Activated naive CD8-positive, alpha-beta T cell treated with anti-CD3 and anti-CD28 coated beads, Interleukin-2, amount 10 ng/mL, durations not matched to agents 7 days and 5 days (primary cell): ENCODE measurements around the gene LETMD1. TPM values are rescaled to one million over a fixed set of nuclear protein-coding genes. Genes with fewer than 3 reads are reported as not detected.
"Not testable (repeated sequence)": the region's sequence is repeated elsewhere in the genome, so short reads cannot be mapped to it uniquely, and the experiment has no call there.

Experiments
- ATAC-seq: fragments of 150-1000 bp; cut with Tn5 transposase; one replicate; pipeline ENCODE4 v1.10.0; 2021; ENCODE audit warnings: low read depth, moderate library complexity
- POLR2A ChIA-PET: fragments of 350-600 bp; sonication (Branson Sonifier 250); formaldehyde crosslinking; loops from one replicate; lab custom pipeline; 2021; ENCODE audit warnings: antibody characterized with exemption; lab: Charles Lee
- DNase-seq: peaks from one replicate; pipeline ENCODE4 v3.0.0; 2021
- H3K27ac Mint-ChIP-seq: one replicate; pipeline ENCODE4 v1.8.0; 2022; ENCODE audit warnings: mild to moderate bottlenecking, mixed read lengths
- H3K27me3 Mint-ChIP-seq: one replicate; pipeline ENCODE4 v1.8.0; 2022; ENCODE audit warnings: mild to moderate bottlenecking, moderate library complexity, mixed read lengths
- H3K36me3 Mint-ChIP-seq: one replicate; pipeline ENCODE4 v1.8.0; 2021; ENCODE audit warnings: mild to moderate bottlenecking, mixed read lengths
- H3K4me1 Mint-ChIP-seq: one replicate; pipeline ENCODE4 v1.8.0; 2021; ENCODE audit warnings: mixed read lengths
- H3K4me3 Mint-ChIP-seq: one replicate; pipeline ENCODE4 v1.8.0; 2022; ENCODE audit warnings: mild to moderate bottlenecking, moderate library complexity, mixed read lengths
- H3K9me3 Mint-ChIP-seq: one replicate; pipeline ENCODE4 v1.8.0; 2021; ENCODE audit warnings: mixed read lengths
- total RNA-seq, 2 experiments: library from RNA; stranded (reverse); gene quantifications; one replicate each; pipeline ENCODE4 v1.2.3, GENCODE V29; 2021

The LETMD1 gene
- total RNA-seq, 2 experiments from 2014 or later, result 80.0 to 82.3 TPM

GRCh38 chr12:51070004-51070403, 21.9 kb downstream of the LETMD1 start:
- Mint-ChIP-seq H3K27me3 (no peaks in the 10 kb centered on the region), H3K36me3 (peaks cover 8% of the 10 kb centered on the region), H3K27ac (no peak overlapping the region), H3K4me3 (no peak overlapping the region), H3K9me3 (no peaks in the 10 kb centered on the region), H3K4me1 (no peaks in the 10 kb centered on the region)
- DNase-seq (no peak), ATAC-seq (no peak)
- POLR2A ChIA-PET, result no interaction called here

- Mint-ChIP-seq H3K27me3 (no peaks in the 10 kb centered on the region), H3K4me3 (no peak overlapping the region), H3K4me1 (peaks cover 7% of the 10 kb centered on the region), H3K9me3 (no peaks in the 10 kb centered on the region), H3K36me3 (peaks cover 8% of the 10 kb centered on the region), H3K27ac (no peak overlapping the region)
- POLR2A ChIA-PET, result interaction anchor here (0.6 to 1.0 kb wide), 2 partner anchors 11 to 18 kb away, joined by 3 read pairs; partner anchors contain the start of gene CSRNP2
- ATAC-seq (no peak), DNase-seq (no peak)
Measured at GRCh38 chr12:51071663-51072062, 23.5 kb downstream of the LETMD1 start.

- ATAC-seq, result no peak
- Mint-ChIP-seq H3K4me3 (no peak overlapping the region), H3K27me3 (no peaks in the 10 kb centered on the region), H3K27ac (no peak overlapping the region), H3K4me1 (peaks cover 15% of the 10 kb centered on the region), H3K36me3 (peaks cover 7% of the 10 kb centered on the region), H3K9me3 (peaks cover 2% of the 10 kb centered on the region)
- DNase-seq, result no peak
- POLR2A ChIA-PET, result interaction anchor here (0.6 to 1.2 kb wide), 2 partner anchors 8 to 910 kb away, joined by 3 read pairs; no protein-coding TSS in a partner anchor
Measured at GRCh38 chr12:51075390-51075789, 27.3 kb downstream of the LETMD1 start.

GRCh38 chr12:51076236-51076930, 28.3 kb downstream of the LETMD1 start:
- no peaks in the 10 kb centered on the region for H3K27me3 Mint-ChIP-seq
- POLR2A ChIA-PET, result interaction anchor here (0.7 to 1.5 kb wide), 2 partner anchors 50 to 86 kb away, joined by 4 to 5 read pairs; partner anchors contain the start of gene SLC11A2
- ATAC-seq (peak; percentile 36), DNase-seq (no peak)
- peaks cover 7% of the 10 kb centered on the region for H3K36me3 Mint-ChIP-seq
- H3K4me1 Mint-ChIP-seq, result peaks cover 17% of the 10 kb centered on the region
- no peak overlapping the region for H3K4me3 Mint-ChIP-seq
- H3K27ac Mint-ChIP-seq, result no peak overlapping the region
- peaks cover 2% of the 10 kb centered on the region for H3K9me3 Mint-ChIP-seq

- no peaks in the 10 kb centered on the region for H3K27me3 Mint-ChIP-seq
- POLR2A ChIA-PET, result no interaction called here
- H3K9me3 Mint-ChIP-seq, result peaks cover 2% of the 10 kb centered on the region
- peaks cover 27% of the 10 kb centered on the region for H3K4me1 Mint-ChIP-seq
- H3K36me3 Mint-ChIP-seq, result peaks cover 4% of the 10 kb centered on the region
- ATAC-seq (no peak), DNase-seq (no peak)
- H3K4me3 Mint-ChIP-seq, result no peak overlapping the region
- H3K27ac Mint-ChIP-seq, result no peak overlapping the region
Measured at GRCh38 chr12:51077930-51078329, 29.8 kb downstream of the LETMD1 start.

- H3K27me3 Mint-ChIP-seq, H3K36me3 Mint-ChIP-seq, DNase-seq, H3K4me3 Mint-ChIP-seq, H3K9me3 Mint-ChIP-seq, ATAC-seq, POLR2A ChIA-PET, H3K27ac Mint-ChIP-seq: not testable (repeated sequence)
- H3K4me1 Mint-ChIP-seq, result peaks cover 28% of the 10 kb centered on the region
Measured at GRCh38 chr12:51078346-51078745, 30.2 kb downstream of the LETMD1 start.

- H3K4me3 Mint-ChIP-seq, H3K27ac Mint-ChIP-seq, DNase-seq, H3K27me3 Mint-ChIP-seq, ATAC-seq, H3K36me3 Mint-ChIP-seq, H3K9me3 Mint-ChIP-seq, POLR2A ChIA-PET: not testable (repeated sequence)
- H3K4me1 Mint-ChIP-seq, result peaks cover 28% of the 10 kb centered on the region
Measured at GRCh38 chr12:51078866-51079265, 30.7 kb downstream of the LETMD1 start.

GRCh38 chr12:51080136-51080535, 32.0 kb downstream of the LETMD1 start:
- POLR2A ChIA-PET, result no interaction called here
- Mint-ChIP-seq H3K4me1 (peaks cover 28% of the 10 kb centered on the region), H3K27ac (no peak overlapping the region), H3K36me3 (peaks cover 3% of the 10 kb centered on the region), H3K27me3 (no peaks in the 10 kb centered on the region), H3K9me3 (peaks cover 2% of the 10 kb centered on the region), H3K4me3 (no peak overlapping the region)
- ATAC-seq, result no peak
- DNase-seq, result no peak

- Mint-ChIP-seq H3K4me1 (peaks cover 24% of the 10 kb centered on the region), H3K4me3 (no peak overlapping the region), H3K9me3 (peaks cover 2% of the 10 kb centered on the region), H3K27me3 (no peaks in the 10 kb centered on the region), H3K27ac (no peak overlapping the region), H3K36me3 (peaks cover 3% of the 10 kb centered on the region)
- ATAC-seq (no peak), DNase-seq (no peak)
- POLR2A ChIA-PET, result interaction anchor here (0.7 to 2.9 kb wide), 3 partner anchors 28 to 159 kb away, joined by 3 to 12 read pairs (median 3); partner anchors contain the start of gene DAZAP2
Measured at GRCh38 chr12:51081421-51081820, 33.3 kb downstream of the LETMD1 start.

- peak overlapping the region; percentile 90 for H3K27ac Mint-ChIP-seq
- no peak for ATAC-seq
- POLR2A ChIA-PET, result interaction anchor here (0.7 to 2.9 kb wide), 16 partner anchors 8 to 318 kb away, joined by 3 to 12 read pairs (median 4); partner anchors contain the start of genes ATF1, DAZAP2, LETMD1 and POU6F1
- DNase-seq, result no peak
- H3K27me3 Mint-ChIP-seq, result no peaks in the 10 kb centered on the region
- H3K4me1 Mint-ChIP-seq, result peaks cover 21% of the 10 kb centered on the region
- H3K4me3 Mint-ChIP-seq, result peak overlapping the region; percentile 97
- peaks cover 3% of the 10 kb centered on the region for H3K36me3 Mint-ChIP-seq
- H3K9me3 Mint-ChIP-seq, result peaks cover 2% of the 10 kb centered on the region
Measured at GRCh38 chr12:51082561-51083125, 34.5 kb downstream of the LETMD1 start.

- DNase-seq (peak; percentile 96), ATAC-seq (peak; percentile 99)
- H3K4me3 Mint-ChIP-seq, result peak within 1 kb of the TSS; percentile 97
- H3K36me3 Mint-ChIP-seq, result peaks cover 3% of the 10 kb centered on the region
- H3K9me3 Mint-ChIP-seq, result peaks cover 2% of the 10 kb centered on the region
- POLR2A ChIA-PET, result interaction anchor here (0.5 to 2.9 kb wide), 23 partner anchors 9 to 955 kb away, joined by 3 to 12 read pairs (median 4); partner anchors contain the start of genes ATF1, DAZAP2, LETMD1 and POU6F1
- peaks cover 24% of the 10 kb centered on the region for H3K4me1 Mint-ChIP-seq
- peak within 1 kb of the TSS; percentile 90 for H3K27ac Mint-ChIP-seq
- no peaks in the 10 kb centered on the region for H3K27me3 Mint-ChIP-seq
Measured at GRCh38 chr12:51083126-51083833, 35.2 kb downstream of the LETMD1 start, which contains the start of gene CSRNP2. TSS of gene CSRNP2 (minus strand) at chr12:51083596. CDS start at chr12:51076561, 7,035 bp downstream.

- POLR2A ChIA-PET, result no interaction called here
- Mint-ChIP-seq H3K9me3 (no peaks in the 10 kb centered on the region), H3K4me1 (peaks cover 16% of the 10 kb centered on the region), H3K27ac (no peak overlapping the region), H3K27me3 (no peaks in the 10 kb centered on the region), H3K36me3 (peaks cover 5% of the 10 kb centered on the region), H3K4me3 (no peak overlapping the region)
- no peak for ATAC-seq
- DNase-seq, result no peak
Measured at GRCh38 chr12:51085757-51086156, 37.6 kb downstream of the LETMD1 start.

GRCh38 chr12:51086933-51087332, 38.8 kb downstream of the LETMD1 start:
- ATAC-seq, result no peak
- no peak overlapping the region for H3K27ac Mint-ChIP-seq
- H3K36me3 Mint-ChIP-seq, result peaks cover 5% of the 10 kb centered on the region
- no peaks in the 10 kb centered on the region for H3K27me3 Mint-ChIP-seq
- peaks cover 16% of the 10 kb centered on the region for H3K4me1 Mint-ChIP-seq
- DNase-seq, result no peak
- POLR2A ChIA-PET, result no interaction called here
- no peaks in the 10 kb centered on the region for H3K9me3 Mint-ChIP-seq
- no peak overlapping the region for H3K4me3 Mint-ChIP-seq
